Mesenchymal stem cell (in vitro differentiated cells and primary cell): ENCODE measurements around the gene COBLL1. TPM values are rescaled to one million over a fixed set of nuclear protein-coding genes. Genes with fewer than 3 reads are reported as not detected.
A peak's percentile ranks its signal among the peaks of the same experiment; 100 is the strongest.

ENCODE experiments used
- DNase-seq: peaks from one replicate; pipeline ENCODE4 v3.0.0-alpha.2; 2013
- H2AFZ ChIP-seq: one replicate; pipeline ENCODE4 v1.6.1; 2013; ENCODE audit warnings: low read depth, mild to moderate bottlenecking, control low read depth, inconsistent platforms, low read length, moderate library complexity
- H2AK5ac ChIP-seq: 2 replicates; pipeline ENCODE4 v1.6.1; 2013; ENCODE audit warnings: low read length, moderate library complexity, mild to moderate bottlenecking, inconsistent platforms; ENCODE audit not compliant: severe bottlenecking
- H2BK120ac ChIP-seq: one replicate; pipeline ENCODE4 v1.6.1; 2013; ENCODE audit warnings: low read depth, mild to moderate bottlenecking, inconsistent platforms, low read length, moderate library complexity
- H2BK12ac ChIP-seq, 2 experiments: one replicate each; pipeline ENCODE4 v1.6.1; 2013; ENCODE audit warnings: inconsistent platforms in 2 of 2, low read length in 2 of 2, mild to moderate bottlenecking in 2 of 2, moderate library complexity in 2 of 2, control low read depth in 1 of 2
- H2BK15ac ChIP-seq: one replicate; pipeline ENCODE4 v1.6.1; 2013; ENCODE audit warnings: mild to moderate bottlenecking, low read depth, inconsistent platforms; ENCODE audit not compliant: poor library complexity, severe bottlenecking
- H2BK5ac ChIP-seq: 2 replicates; pipeline ENCODE4 v1.6.1; 2013; ENCODE audit warnings: low read depth, mild to moderate bottlenecking, low read length, control low read depth, inconsistent platforms; ENCODE audit not compliant: poor library complexity, severe bottlenecking
- H3K14ac ChIP-seq, 2 experiments: one replicate each; pipeline ENCODE4 v1.6.1; 2013; ENCODE audit warnings: inconsistent platforms in 2 of 2, low read length in 2 of 2, control low read depth in 1 of 2, mild to moderate bottlenecking in 1 of 2, moderate library complexity in 1 of 2
- H3K18ac ChIP-seq, 2 experiments: one replicate each; pipeline ENCODE4 v1.6.1; 2013; ENCODE audit warnings: inconsistent platforms in 2 of 2, low read length in 2 of 2, control low read depth in 1 of 2, low read depth in 1 of 2, mild to moderate bottlenecking in 1 of 2
- H3K23ac ChIP-seq, 2 experiments: one replicate each; pipeline ENCODE4 v1.6.1; 2013; ENCODE audit warnings: inconsistent platforms in 2 of 2, low read length in 2 of 2, mild to moderate bottlenecking in 2 of 2, moderate library complexity in 2 of 2, control low read depth in 1 of 2
- H3K27ac ChIP-seq: 2 replicates; pipeline ENCODE4 v1.5.1; 2013; ENCODE audit warnings: mild to moderate bottlenecking, moderate library complexity, low read length, control low read depth, inconsistent platforms; ENCODE audit not compliant: poor library complexity, severe bottlenecking
- H3K27me3 ChIP-seq, 2 experiments: 2 replicates each; pipeline versions ENCODE4 v1.6.1 to v1.7.0; 2013; ENCODE audit warnings: low read length in 2 of 2, mild to moderate bottlenecking in 2 of 2, moderate library complexity in 2 of 2, control low read depth in 1 of 2, inconsistent platforms in 1 of 2; ENCODE audit not compliant: control insufficient read depth in 1 of 2, insufficient read depth in 1 of 2
- H3K36me3 ChIP-seq, 2 experiments: 2 replicates each; pipeline versions ENCODE4 v1.6.1 to v1.7.0; 2013; ENCODE audit warnings: low read length in 2 of 2, control low read depth in 1 of 2, inconsistent platforms in 1 of 2, low read depth in 1 of 2, mild to moderate bottlenecking in 1 of 2; ENCODE audit not compliant: insufficient read depth in 2 of 2, control insufficient read depth in 1 of 2
- H3K4ac ChIP-seq, 2 experiments: one replicate each; pipeline ENCODE4 v1.6.1; 2013; ENCODE audit warnings: inconsistent platforms in 2 of 2, low read length in 2 of 2, mild to moderate bottlenecking in 2 of 2, moderate library complexity in 2 of 2, control low read depth in 1 of 2, low read depth in 1 of 2
- H3K4me1 ChIP-seq: 2 replicates; pipeline ENCODE4 v1.6.1; 2013; ENCODE audit warnings: low read depth, low read length, control low read depth; ENCODE audit not compliant: control insufficient read depth, insufficient read depth
- H3K4me2 ChIP-seq: 2 replicates; pipeline ENCODE4 v1.6.1; 2013; ENCODE audit warnings: low read length, mild to moderate bottlenecking, inconsistent platforms; ENCODE audit not compliant: poor library complexity, severe bottlenecking
- H3K4me3 ChIP-seq, 2 experiments: 2 replicates each; pipeline versions ENCODE4 v1.5.1 to v1.7.0; 2013; ENCODE audit warnings: low read length in 2 of 2, mild to moderate bottlenecking in 2 of 2, control low read depth in 1 of 2, low read depth in 1 of 2; ENCODE audit not compliant: insufficient read depth in 1 of 2
- H3K79me1 ChIP-seq: replicated peaks from 2 replicates; pipeline ENCODE4 v1.6.1; 2013; ENCODE audit warnings: mild to moderate bottlenecking, control low read depth, low read length, inconsistent platforms; ENCODE audit not compliant: poor library complexity, severe bottlenecking
- H3K9ac ChIP-seq: 2 replicates; pipeline ENCODE4 v1.7.0; 2013; ENCODE audit warnings: mild to moderate bottlenecking, low read length, moderate library complexity
- H3K9me3 ChIP-seq: 2 replicates; pipeline ENCODE4 v1.7.0; 2013; ENCODE audit warnings: mild to moderate bottlenecking, low read length; ENCODE audit not compliant: control insufficient read depth
- H4K8ac ChIP-seq: one replicate; pipeline ENCODE4 v1.6.1; 2013; ENCODE audit warnings: inconsistent platforms, mild to moderate bottlenecking, low read length, moderate library complexity
- H4K91ac ChIP-seq: one replicate; pipeline ENCODE4 v1.6.1; 2013; ENCODE audit warnings: mild to moderate bottlenecking, low read length, inconsistent platforms
- WGBS: methylation state at CpG from one replicate; pipeline ENCODE4 v1.1.7; 2013; ENCODE audit warnings: mixed read lengths; 5-methylcytosine and 5-hydroxymethylcytosine counted together
- polyA plus RNA-seq, 2 experiments: library from polyadenylated mRNA; stranded (reverse); fragments of 200-250 nt; gene quantifications; one replicate each; pipeline ENCODE4 v1.2.3, GENCODE V29; 2013

The COBLL1 gene
- 4.2 TPM for polyA plus RNA-seq (2013, experiment 1 of 2)
- polyA plus RNA-seq (2013, experiment 2 of 2), result 3.8 TPM

- Histone ChIP-seq H2AFZ (peak within 1 kb of the TSS; percentile 99), H3K18ac (peak within 1 kb of the TSS; percentile 85 to 91), H2BK12ac (peak within 1 kb of the TSS in 1 of 2 experiments; percentile 82), H3K4ac (peak within 1 kb of the TSS; percentile 81 to 94), H3K4me2 (peak within 1 kb of the TSS; percentile 84), H3K9me3 (no peaks in the 10 kb centered on the region), H3K27me3 (no peaks in the 10 kb centered on the region), H3K4me1 (peaks cover 2% of the 10 kb centered on the region), H3K79me1 (peaks cover 2% of the 10 kb centered on the region), H3K23ac (peak within 1 kb of the TSS in 1 of 2 experiments; percentile 96), H2BK120ac (peak within 1 kb of the TSS; percentile 89), H3K14ac (peak within 1 kb of the TSS; percentile 74 to 87), H2BK15ac (peak within 1 kb of the TSS; percentile 89), H2BK5ac (peak within 1 kb of the TSS; percentile 93), H3K36me3 (peaks cover 0 to 3% of the 10 kb centered on the region in 2 experiments), H3K4me3 (peak within 1 kb of the TSS; percentile 83 to 99), H3K9ac (peak within 1 kb of the TSS; percentile 86), H3K27ac (peak within 1 kb of the TSS; percentile 87), H2AK5ac (no peak within 1 kb of the TSS), H4K8ac (peak within 1 kb of the TSS; percentile 95), H4K91ac (peak within 1 kb of the TSS; percentile 73)
- DNase-seq, result peak; percentile 82
- 1% methylated on average over 55 of the region's 57 CpGs for WGBS
Observed at GRCh38 chr2:164841719-164842623, at the start of gene COBLL1. Gene COBLL1, minus strand, starts transcription at chr2:164841823. Its CDS starts 627 bp downstream, at chr2:164841196.

GRCh38 chr2:164890544-164890943 is 48.9 kb upstream of the COBLL1 start:
- Histone ChIP-seq H4K91ac (no peak overlapping the region), H3K4me2 (no peak overlapping the region), H3K36me3 (no peaks in the 10 kb centered on the region), H3K27ac (no peak overlapping the region), H3K4me1 (no peaks in the 10 kb centered on the region), H3K23ac (no peak overlapping the region), H2BK12ac (no peak overlapping the region), H3K27me3 (no peaks in the 10 kb centered on the region), H3K79me1 (no peaks in the 10 kb centered on the region), H3K9me3 (no peaks in the 10 kb centered on the region), H3K4ac (no peak overlapping the region), H3K9ac (no peak overlapping the region), H2BK15ac (no peak overlapping the region), H2BK120ac (no peak overlapping the region), H3K18ac (no peak overlapping the region), H2AFZ (no peak overlapping the region), H3K4me3 (no peak overlapping the region), H2AK5ac (no peak overlapping the region), H4K8ac (no peak overlapping the region), H2BK5ac (no peak overlapping the region), H3K14ac (no peak overlapping the region)
- 46% methylated on average over 4 of the region's 4 CpGs for WGBS
- DNase-seq, result no peak

GRCh38 chr2:164888592-164888991 is 47.0 kb upstream of the COBLL1 start:
- no peaks in the 10 kb centered on the region for H3K4me1 ChIP-seq
- no peak overlapping the region for H3K9ac ChIP-seq
- H3K9me3 ChIP-seq, result no peaks in the 10 kb centered on the region
- H3K14ac ChIP-seq, result no peak overlapping the region
- H4K8ac ChIP-seq, result no peak overlapping the region
- H3K27me3 ChIP-seq, result no peaks in the 10 kb centered on the region
- no peak overlapping the region for H2BK12ac ChIP-seq
- H3K27ac ChIP-seq, result no peak overlapping the region
- H3K4ac ChIP-seq, result no peak overlapping the region
- no peak overlapping the region for H2AFZ ChIP-seq
- DNase-seq, result no peak
- H3K23ac ChIP-seq, result no peak overlapping the region
- no peak overlapping the region for H2BK15ac ChIP-seq
- H3K79me1 ChIP-seq, result no peaks in the 10 kb centered on the region
- H4K91ac ChIP-seq, result no peak overlapping the region
- peak overlapping the region in 1 of 2 experiments; percentile 2 for H3K18ac ChIP-seq
- no peak overlapping the region for H3K4me3 ChIP-seq
- H3K36me3 ChIP-seq, result no peaks in the 10 kb centered on the region
- H2BK5ac ChIP-seq, result no peak overlapping the region
- no peak overlapping the region for H2AK5ac ChIP-seq
- WGBS, result 83% methylated on average over 2 of the region's 3 CpGs
- no peak overlapping the region for H3K4me2 ChIP-seq
- H2BK120ac ChIP-seq, result no peak overlapping the region

GRCh38 chr2:164887434-164888144 is 46.0 kb upstream of the COBLL1 start:
- no peak overlapping the region for H3K23ac ChIP-seq
- no peak overlapping the region for H2AFZ ChIP-seq
- no peak overlapping the region for H3K9ac ChIP-seq
- 81% methylated on average over 2 of the region's 4 CpGs for WGBS
- H3K4ac ChIP-seq, result no peak overlapping the region
- H4K91ac ChIP-seq, result no peak overlapping the region
- H3K18ac ChIP-seq, result no peak overlapping the region
- no peaks in the 10 kb centered on the region for H3K9me3 ChIP-seq
- H2BK15ac ChIP-seq, result no peak overlapping the region
- no peak overlapping the region for H4K8ac ChIP-seq
- H2BK5ac ChIP-seq, result no peak overlapping the region
- no peaks in the 10 kb centered on the region for H3K79me1 ChIP-seq
- H3K4me2 ChIP-seq, result no peak overlapping the region
- H3K4me3 ChIP-seq, result no peak overlapping the region
- no peak overlapping the region for H3K27ac ChIP-seq
- no peak overlapping the region for H2BK12ac ChIP-seq
- no peaks in the 10 kb centered on the region for H3K36me3 ChIP-seq
- no peaks in the 10 kb centered on the region for H3K27me3 ChIP-seq
- H2AK5ac ChIP-seq, result no peak overlapping the region
- no peaks in the 10 kb centered on the region for H3K4me1 ChIP-seq
- H3K14ac ChIP-seq, result no peak overlapping the region
- H2BK120ac ChIP-seq, result no peak overlapping the region
- DNase-seq, result no peak
